Neural progenitor cell (in vitro differentiated cells): ENCODE results near the gene MAP3K6. TPM values are rescaled to one million over a fixed set of nuclear protein-coding genes. Genes with fewer than 3 reads are reported as not detected.

ENCODE experiments used
- DNase-seq: peaks from one replicate; pipeline ENCODE4 v3.0.0-alpha.2; 2016; ENCODE audit warnings: low spot score
- H2AFZ ChIP-seq: fragments of 200-600 bp; sonication (generic); replicated peaks from 2 replicates; pipeline ENCODE4 v1.6.1; 2016; ENCODE audit warnings: antibody characterized with exemption
- H3F3A ChIP-seq: fragments of 200-600 bp; sonication (generic); 2 replicates; pipeline ENCODE4 v1.6.1; 2016; ENCODE audit warnings: antibody characterized with exemption, low read depth
- H3K27ac ChIP-seq: fragments of 200-600 bp; sonication (generic); 2 replicates; pipeline ENCODE4 v1.5.1; 2016; ENCODE audit warnings: mild to moderate bottlenecking
- H3K27me3 ChIP-seq: fragments of 200-600 bp; sonication (generic); 2 replicates; pipeline ENCODE4 v1.6.1; 2016; ENCODE audit warnings: mild to moderate bottlenecking, moderate library complexity
- H3K36me3 ChIP-seq: fragments of 200-600 bp; sonication (generic); 2 replicates; pipeline ENCODE4 v1.5.1; 2016
- H3K4me1 ChIP-seq: fragments of 200-600 bp; sonication (generic); 2 replicates; pipeline ENCODE4 v1.6.1; 2016; ENCODE audit warnings: mixed run types
- H3K4me2 ChIP-seq: fragments of 200-600 bp; sonication (generic); 2 replicates; pipeline ENCODE4 v1.6.1; 2016
- H3K4me3 ChIP-seq: fragments of 200-600 bp; sonication (generic); 2 replicates; pipeline ENCODE4 v1.5.1; 2016
- H3K79me2 ChIP-seq: fragments of 200-600 bp; sonication (generic); 2 replicates; pipeline ENCODE4 v1.6.1; 2016; ENCODE audit warnings: low read depth
- H3K9ac ChIP-seq: fragments of 200-600 bp; sonication (generic); 2 replicates; pipeline ENCODE4 v1.6.1; 2016
- H3K9me3 ChIP-seq: fragments of 200-600 bp; sonication (generic); 2 replicates; pipeline ENCODE4 v1.5.1; 2016; ENCODE audit warnings: low read depth
- H4K20me1 ChIP-seq: fragments of 200-600 bp; sonication (generic); 2 replicates; pipeline ENCODE4 v1.6.1; 2016; ENCODE audit warnings: low read depth
- H3K27ac Mint-ChIP-seq: 3 replicates; pipeline ENCODE4 v1.8.0; 2021; ENCODE audit warnings: mixed read lengths
- H3K27me3 Mint-ChIP-seq: 2 replicates; pipeline ENCODE4 v1.8.0; 2022; ENCODE audit warnings: low read depth, mild to moderate bottlenecking, inconsistent platforms, moderate library complexity, mixed read lengths; ENCODE audit not compliant: insufficient read depth
- H3K36me3 Mint-ChIP-seq: 3 replicates; pipeline ENCODE4 v1.8.0; 2021; ENCODE audit warnings: mixed read lengths
- H3K4me1 Mint-ChIP-seq: 3 replicates; pipeline ENCODE4 v1.8.0; 2021; ENCODE audit warnings: mixed read lengths
- H3K4me3 Mint-ChIP-seq: 3 replicates; pipeline ENCODE4 v1.8.0; 2021; ENCODE audit warnings: mild to moderate bottlenecking, moderate library complexity, mixed read lengths
- H3K9me3 Mint-ChIP-seq: 3 replicates; pipeline ENCODE4 v1.8.0; 2020; ENCODE audit warnings: mixed read lengths
- CTCF ChIP-seq: fragments of 200-600 bp; sonication (generic); IDR thresholded peaks from 2 replicates; pipeline ENCODE4 v1.5.1; 2017; ENCODE audit warnings: antibody characterized with exemption, mild to moderate bottlenecking
- EZH2 ChIP-seq: fragments of 200-600 bp; sonication (generic); IDR thresholded peaks from 2 replicates; pipeline ENCODE4 v1.6.1; 2017; ENCODE audit warnings: antibody characterized with exemption, mild to moderate bottlenecking, moderate library complexity
- EZH2phosphoT487 ChIP-seq: fragments of 200-600 bp; sonication (generic); IDR thresholded peaks from 2 replicates; pipeline ENCODE4 v1.6.1; 2017; ENCODE audit warnings: antibody characterized with exemption
- total RNA-seq: library from RNA; depleted of rRNA; stranded (reverse); fragments of >200 nt; gene quantifications from 2 replicates; pipeline ENCODE4 v1.2.3, GENCODE V29; 2015; ENCODE audit warnings: low replicate concordance

Gene MAP3K6
- total RNA-seq, 1 donor from 2014 or later: 1.9 TPM

DNA sequence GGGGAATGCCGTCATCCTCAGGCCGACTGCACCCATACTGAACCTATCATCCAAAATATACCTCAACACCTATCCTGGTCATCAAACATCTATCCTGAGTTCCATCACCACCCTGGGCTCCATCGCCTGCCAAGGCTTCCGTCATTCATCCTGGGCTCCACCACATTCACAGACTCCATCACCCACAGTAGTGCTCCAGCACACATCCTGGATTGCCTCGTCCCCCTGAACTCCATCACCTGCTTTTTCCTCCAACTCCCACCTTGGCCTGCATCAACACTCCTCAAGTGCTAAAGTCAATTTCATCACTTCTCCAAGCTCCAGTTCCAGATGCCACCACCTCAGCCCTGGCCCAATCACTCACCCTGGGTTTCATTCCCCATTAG lies 7.8 kb downstream of the MAP3K6 start:
- H3K4me1 Mint-ChIP-seq: peaks cover 31% of the 10 kb centered on the region
- peak overlapping the region; percentile 6 for H3K4me3 Mint-ChIP-seq
- Histone ChIP-seq H3K4me1 (peaks cover 19% of the 10 kb centered on the region), H3F3A (peaks cover 13% of the 10 kb centered on the region), H2AFZ (no peak overlapping the region), H3K9me3 (no peaks in the 10 kb centered on the region), H3K79me2 (no peaks in the 10 kb centered on the region), H3K27ac (no peak overlapping the region), H4K20me1 (peaks cover 24% of the 10 kb centered on the region), H3K9ac (no peak overlapping the region), H3K4me2 (no peak overlapping the region), H3K4me3 (no peak overlapping the region), H3K36me3 (no peaks in the 10 kb centered on the region), H3K27me3 (peaks cover 55% of the 10 kb centered on the region)
- no peak for DNase-seq
- peak overlapping the region; percentile 17 for H3K27ac Mint-ChIP-seq
- peaks cover 25% of the 10 kb centered on the region for H3K27me3 Mint-ChIP-seq
- H3K36me3 Mint-ChIP-seq: peaks cover 11% of the 10 kb centered on the region
- TF ChIP-seq EZH2 (no peak), CTCF (no peak), EZH2phosphoT487 (no peak)
- no peaks in the 10 kb centered on the region for H3K9me3 Mint-ChIP-seq

DNA sequence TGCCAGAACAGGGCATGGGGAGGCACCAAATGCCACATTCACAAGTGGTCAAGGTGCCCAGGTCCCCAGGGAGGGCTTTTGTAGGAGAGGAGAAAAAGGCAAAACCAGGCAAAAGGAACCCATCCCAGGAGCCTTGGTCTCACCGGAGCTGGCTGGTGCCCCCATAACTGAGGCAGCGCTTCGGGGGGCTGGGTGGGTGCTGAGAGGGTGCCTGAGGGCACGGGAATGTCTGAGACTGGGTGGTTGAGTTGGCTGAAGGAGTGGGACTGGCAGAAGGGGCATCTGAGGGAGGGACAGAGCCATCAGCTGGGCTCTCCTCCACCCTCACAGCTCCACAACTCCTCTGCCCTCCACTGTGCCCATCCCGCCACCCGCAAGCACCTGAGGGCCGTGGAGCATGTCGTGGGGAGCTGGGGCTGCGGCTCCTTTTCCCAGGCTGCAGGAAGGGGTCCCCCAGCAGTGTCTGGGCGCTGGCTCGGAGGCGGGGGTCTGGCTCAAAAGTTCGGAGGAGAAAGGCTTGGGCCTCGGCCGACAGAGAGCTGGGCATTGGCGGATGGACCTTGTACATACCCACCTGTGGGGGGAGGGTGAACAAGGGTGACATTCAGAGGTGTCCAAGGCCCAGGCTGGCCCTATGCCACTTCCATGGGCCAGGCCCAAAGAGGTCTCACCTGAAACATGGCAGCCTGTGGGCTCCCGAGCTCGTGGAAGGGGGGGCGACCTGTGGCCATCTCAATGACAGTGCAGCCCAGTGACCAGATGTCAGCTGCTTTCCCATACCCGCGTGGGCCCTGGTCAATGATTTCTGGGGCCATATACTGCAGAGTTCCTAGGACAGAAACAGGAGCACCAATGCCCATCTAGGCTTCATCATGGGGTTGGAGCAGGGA lies 8.5 kb downstream of the MAP3K6 start:
- DNase-seq: no peak
- Mint-ChIP-seq H3K9me3 (no peaks in the 10 kb centered on the region), H3K4me3 (peak overlapping the region; percentile 48), H3K27ac (no peak overlapping the region), H3K4me1 (peaks cover 25% of the 10 kb centered on the region), H3K27me3 (peaks cover 23% of the 10 kb centered on the region), H3K36me3 (peaks cover 11% of the 10 kb centered on the region)
- peaks cover 16% of the 10 kb centered on the region for H3K4me1 ChIP-seq
- no peak for TF ChIP-seq EZH2
- TF ChIP-seq CTCF: no peak
- TF ChIP-seq EZH2phosphoT487: no peak
- peaks cover 17% of the 10 kb centered on the region for H4K20me1 ChIP-seq
- no peaks in the 10 kb centered on the region for H3K79me2 ChIP-seq
- H3K4me2 ChIP-seq: no peak overlapping the region
- no peak overlapping the region for H3K4me3 ChIP-seq
- no peak overlapping the region for H3K9ac ChIP-seq
- no peaks in the 10 kb centered on the region for H3K36me3 ChIP-seq
- H3F3A ChIP-seq: peaks cover 7% of the 10 kb centered on the region
- no peaks in the 10 kb centered on the region for H3K9me3 ChIP-seq
- peaks cover 55% of the 10 kb centered on the region for H3K27me3 ChIP-seq
- H3K27ac ChIP-seq: no peak overlapping the region
- no peak overlapping the region for H2AFZ ChIP-seq

DNA sequence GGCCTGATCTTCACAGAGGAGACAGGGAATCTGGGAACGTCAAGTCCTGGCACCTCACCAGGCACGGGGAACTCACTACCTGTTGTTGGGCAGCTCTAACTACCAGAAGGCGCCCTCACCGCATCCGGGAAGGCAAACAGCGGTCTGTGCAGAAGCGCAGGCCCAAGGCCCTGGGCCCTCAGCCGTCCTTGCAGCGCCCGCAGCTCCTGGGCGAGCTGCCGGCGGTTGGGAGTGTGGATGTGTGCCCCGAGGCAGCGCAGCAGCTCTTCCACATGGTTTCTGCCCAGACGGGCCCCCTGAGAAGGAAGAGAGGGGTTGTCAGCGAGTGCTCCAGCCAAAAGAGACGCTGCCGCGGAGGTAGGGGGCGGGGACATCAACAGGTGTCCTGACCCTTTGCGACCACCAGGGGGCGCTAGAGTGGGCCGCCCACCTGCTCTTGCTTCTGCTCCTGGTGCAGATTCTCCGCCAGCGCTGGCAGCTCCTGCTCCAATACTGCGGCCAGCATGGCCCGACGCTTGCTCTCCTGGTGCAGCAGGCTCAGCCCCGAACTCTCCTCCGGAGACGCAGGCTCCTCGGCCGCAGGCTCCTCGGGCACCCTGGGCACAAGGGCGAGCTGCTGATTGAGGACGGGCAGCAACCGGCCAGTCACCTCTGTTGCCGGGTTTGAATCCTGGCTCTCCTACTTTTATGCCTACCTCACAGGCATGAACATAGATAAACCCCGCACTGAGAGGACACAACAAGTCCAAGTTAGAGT lies 9.3 kb downstream of the MAP3K6 start:
- Histone ChIP-seq H3K4me1 (peaks cover 16% of the 10 kb centered on the region), H3K36me3 (no peaks in the 10 kb centered on the region), H3F3A (peaks cover 3% of the 10 kb centered on the region), H3K4me2 (peak overlapping the region; percentile 44), H3K9me3 (no peaks in the 10 kb centered on the region), H2AFZ (no peak overlapping the region), H3K27ac (no peak overlapping the region), H3K9ac (no peak overlapping the region), H3K79me2 (no peaks in the 10 kb centered on the region), H3K27me3 (peaks cover 50% of the 10 kb centered on the region), H3K4me3 (no peak overlapping the region), H4K20me1 (peaks cover 17% of the 10 kb centered on the region)
- Mint-ChIP-seq H3K27me3 (peaks cover 25% of the 10 kb centered on the region), H3K27ac (no peak overlapping the region), H3K9me3 (no peaks in the 10 kb centered on the region), H3K4me1 (peaks cover 20% of the 10 kb centered on the region), H3K4me3 (peak overlapping the region; percentile 48), H3K36me3 (peaks cover 8% of the 10 kb centered on the region)
- DNase-seq: peak; percentile 85
- TF ChIP-seq CTCF: peak; percentile 91
- no peak for TF ChIP-seq EZH2
- peak; percentile 35 for TF ChIP-seq EZH2phosphoT487
